Urothelium cell line (cell line): ENCODE measurements around the gene TSG101.

ENCODE experiments used
- DNase-seq: peaks from one replicate; pipeline ENCODE4 v3.0.0; 2011; ENCODE audit warnings: low spot score, mixed read lengths
- FAIRE-seq: peaks from 2 replicates; lab custom pipeline; 2011; peaks lifted over from hg19 to GRCh38; lab: Jason Lieb, UNC

Gene TSG101

GRCh38 chr11:18526521-18527296 lies at the start of gene TSG101:
Gene TSG101 (minus strand): TSS chr11:18526942. CDS start chr11:18526816, 126 bp downstream.
- FAIRE-seq (peak; percentile 92), DNase-seq (peak; percentile 95)

GRCh38 chr11:18575361-18575760 lies 48.6 kb upstream of the TSG101 start:
- DNase-seq = no peak
- FAIRE-seq = no peak

- DNase-seq = no peak
- no peak for FAIRE-seq
Observed at GRCh38 chr11:18567081-18567480, 40.3 kb upstream of the TSG101 start.

- no peak for FAIRE-seq
Observed at GRCh38 chr11:18566406-18566805, 39.7 kb upstream of the TSG101 start.

GRCh38 chr11:18564149-18564548 lies 37.4 kb upstream of the TSG101 start:
- DNase-seq (no peak), FAIRE-seq (no peak)

More at GRCh38 chr11:18566406-18566805, 39.7 kb upstream of the TSG101 start:
- DNase-seq = no peak

- FAIRE-seq (no peak), DNase-seq (no peak)
Observed at GRCh38 chr11:18563090-18563730, 36.5 kb upstream of the TSG101 start.

- FAIRE-seq (no peak), DNase-seq (no peak)
Observed at GRCh38 chr11:18548001-18548400, 21.3 kb upstream of the TSG101 start.

GRCh38 chr11:18540207-18541009 lies 13.7 kb upstream of the TSG101 start:
- FAIRE-seq (no peak), DNase-seq (no peak)

- DNase-seq (no peak), FAIRE-seq (no peak)
Observed at GRCh38 chr11:18536209-18536608, 9.5 kb upstream of the TSG101 start.

GRCh38 chr11:18534245-18534644 lies 7.5 kb upstream of the TSG101 start:
- DNase-seq (no peak), FAIRE-seq (no peak)

GRCh38 chr11:18533365-18533764 lies 6.6 kb upstream of the TSG101 start:
- FAIRE-seq = no peak
- DNase-seq = no peak

GRCh38 chr11:18527512-18527911 lies 770 bp upstream of the TSG101 start:
- FAIRE-seq (no peak), DNase-seq (peak; percentile 3)

- FAIRE-seq (no peak), DNase-seq (no peak)
Observed at GRCh38 chr11:18526130-18526520, 617 bp downstream of the TSG101 start.

GRCh38 chr11:18524248-18524647 lies 2.5 kb downstream of the TSG101 start:
- DNase-seq (no peak), FAIRE-seq (no peak)

- FAIRE-seq = no peak
- DNase-seq = no peak
Observed at GRCh38 chr11:18523084-18523483, 3.7 kb downstream of the TSG101 start.

GRCh38 chr11:18522388-18522787 lies 4.4 kb downstream of the TSG101 start:
- peak; percentile 8 for DNase-seq
- no peak for FAIRE-seq

- DNase-seq (no peak), FAIRE-seq (no peak)
Observed at GRCh38 chr11:18521122-18521521, 5.6 kb downstream of the TSG101 start.

- FAIRE-seq = no peak
- no peak for DNase-seq
Observed at GRCh38 chr11:18502352-18502751, 24.4 kb downstream of the TSG101 start.

- no peak for DNase-seq
- FAIRE-seq = no peak
Observed at GRCh38 chr11:18501629-18502028, 25.1 kb downstream of the TSG101 start.

GRCh38 chr11:18498039-18498438 lies 28.7 kb downstream of the TSG101 start:
- FAIRE-seq (no peak), DNase-seq (no peak)

GRCh38 chr11:18495703-18496102 lies 31.0 kb downstream of the TSG101 start:
- no peak for DNase-seq
- FAIRE-seq = no peak

GRCh38 chr11:18495271-18495670 lies 31.5 kb downstream of the TSG101 start:
- no peak for FAIRE-seq
- DNase-seq = no peak
